Measurements from ENCODE around the gene TMEM253.

TMEM253 gene

DNA sequence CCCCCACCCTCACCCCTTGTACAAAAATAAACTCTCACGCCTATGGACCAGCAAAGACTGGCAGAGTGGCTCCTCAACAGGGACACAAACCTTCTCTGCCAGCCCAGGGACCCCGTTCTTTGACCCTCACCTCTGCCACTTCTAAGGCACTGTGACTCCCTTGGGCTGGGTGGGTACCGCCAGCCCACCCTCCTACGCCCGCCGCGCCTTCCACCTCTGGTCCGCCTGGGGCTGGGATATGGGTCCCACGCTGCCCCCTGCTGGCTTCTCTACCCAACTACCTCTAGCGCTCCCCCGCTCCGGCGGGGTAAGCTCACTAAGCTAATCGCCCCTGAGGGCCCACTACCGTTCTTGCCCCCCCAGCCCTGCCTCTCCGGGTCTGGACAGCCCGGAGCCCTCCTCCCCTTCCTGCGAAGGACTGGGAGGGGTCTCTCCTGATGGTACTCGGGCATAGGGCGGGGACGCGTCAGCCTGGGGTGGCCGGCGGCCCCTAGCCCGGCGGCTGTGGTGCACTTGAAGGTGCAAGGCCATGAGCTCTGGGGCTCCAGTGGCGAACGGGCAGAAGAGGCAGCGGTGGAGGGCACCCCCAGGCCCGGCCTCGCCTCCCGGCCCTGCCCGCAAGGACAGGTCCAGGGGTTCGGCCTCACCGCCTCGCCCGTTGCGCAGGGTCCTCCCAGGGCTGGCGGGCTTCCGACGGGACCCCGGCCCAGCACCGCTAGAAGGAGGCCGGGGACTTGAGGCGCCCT, 10.5 kb upstream of the TMEM253 start:
- no peak overlapping the region for H3K4me3 ChIP-seq (ENCODE audit: low read depth, low read length)
- ChIA-PET POLR2A (interaction anchor here (0.9 to 2.0 kb wide), 2 partner anchors 19 to 43 kb away, joined by 3 to 8 read pairs; no protein-coding TSS in a partner anchor), CTCF (interaction anchor here (0.8 to 12.7 kb wide), 12 partner anchors 9 to 117 kb away, joined by 3 to 163 read pairs (median 5); partner anchors contain the start of genes ARHGEF40, RNASE8 and TMEM253)
- DNase-seq (ENCODE audit: low read depth, low spot score) = no peak
- TF ChIP-seq, protein P1, sequence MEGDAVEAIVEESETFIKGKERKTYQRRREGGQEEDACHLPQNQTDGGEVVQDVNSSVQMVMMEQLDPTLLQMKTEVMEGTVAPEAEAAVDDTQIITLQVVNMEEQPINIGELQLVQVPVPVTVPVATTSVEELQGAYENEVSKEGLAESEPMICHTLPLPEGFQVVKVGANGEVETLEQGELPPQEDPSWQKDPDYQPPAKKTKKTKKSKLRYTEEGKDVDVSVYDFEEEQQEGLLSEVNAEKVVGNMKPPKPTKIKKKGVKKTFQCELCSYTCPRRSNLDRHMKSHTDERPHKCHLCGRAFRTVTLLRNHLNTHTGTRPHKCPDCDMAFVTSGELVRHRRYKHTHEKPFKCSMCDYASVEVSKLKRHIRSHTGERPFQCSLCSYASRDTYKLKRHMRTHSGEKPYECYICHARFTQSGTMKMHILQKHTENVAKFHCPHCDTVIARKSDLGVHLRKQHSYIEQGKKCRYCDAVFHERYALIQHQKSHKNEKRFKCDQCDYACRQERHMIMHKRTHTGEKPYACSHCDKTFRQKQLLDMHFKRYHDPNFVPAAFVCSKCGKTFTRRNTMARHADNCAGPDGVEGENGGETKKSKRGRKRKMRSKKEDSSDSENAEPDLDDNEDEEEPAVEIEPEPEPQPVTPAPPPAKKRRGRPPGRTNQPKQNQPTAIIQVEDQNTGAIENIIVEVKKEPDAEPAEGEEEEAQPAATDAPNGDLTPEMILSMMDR (IDR thresholded peaks at IDR 0.05; ENCODE audit: insufficient read depth, low read length, missing control alignments) = peak; percentile 46

DNA sequence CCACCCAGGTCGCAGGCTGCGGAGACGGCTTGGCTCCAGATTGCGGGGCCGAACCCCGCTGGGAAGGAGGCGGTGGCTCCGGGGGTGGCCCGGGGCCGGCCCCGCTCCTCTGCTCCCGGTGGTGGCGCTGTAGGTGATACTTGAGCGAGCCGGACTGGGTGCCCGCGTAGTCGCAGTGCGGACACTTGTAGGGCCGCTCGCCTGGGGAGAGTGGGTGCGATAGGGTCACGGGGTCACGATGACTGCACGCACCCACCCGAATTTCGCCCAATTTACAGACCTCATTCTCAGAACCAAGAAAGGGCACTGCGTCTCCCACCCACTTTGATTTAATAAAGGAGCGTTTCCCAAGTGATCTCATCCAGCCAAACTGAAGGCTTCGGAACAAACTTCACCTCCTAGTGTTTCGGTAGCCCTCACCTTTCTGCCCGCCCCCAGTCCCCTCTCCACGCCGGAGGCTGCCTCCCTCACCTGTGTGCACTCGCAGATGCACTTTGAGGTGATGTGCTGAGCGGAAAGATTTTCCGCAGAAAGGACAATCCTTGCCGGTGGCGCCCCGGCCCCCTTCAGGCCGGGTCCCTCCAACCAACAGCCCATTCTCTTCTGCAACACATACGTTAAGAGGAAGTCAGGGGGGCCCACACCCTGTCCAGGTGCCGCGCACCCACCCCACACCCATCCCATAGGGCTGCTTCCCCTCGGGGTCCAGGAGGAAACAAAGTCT, 9.8 kb upstream of the TMEM253 start:
- ChIA-PET POLR2A (interaction anchor here (0.9 to 3.4 kb wide), 3 partner anchors 19 to 44 kb away, joined by 3 to 25 read pairs (median 8); partner anchors contain the start of gene ARHGEF40), CTCF (interaction anchor here (0.8 to 12.7 kb wide), 24 partner anchors 10 to 119 kb away, joined by 3 to 325 read pairs (median 29); partner anchors contain the start of genes ARHGEF40, RNASE13, RNASE7 and TMEM253)
- TF ChIP-seq, protein P1 (IDR thresholded peaks at IDR 0.05; ENCODE audit: insufficient read depth, low read length, missing control alignments) = no peak
- DNase-seq (ENCODE audit: low read depth, low spot score) = no peak
- no peak overlapping the region for H3K4me3 ChIP-seq (ENCODE audit: low read depth, low read length)

DNA sequence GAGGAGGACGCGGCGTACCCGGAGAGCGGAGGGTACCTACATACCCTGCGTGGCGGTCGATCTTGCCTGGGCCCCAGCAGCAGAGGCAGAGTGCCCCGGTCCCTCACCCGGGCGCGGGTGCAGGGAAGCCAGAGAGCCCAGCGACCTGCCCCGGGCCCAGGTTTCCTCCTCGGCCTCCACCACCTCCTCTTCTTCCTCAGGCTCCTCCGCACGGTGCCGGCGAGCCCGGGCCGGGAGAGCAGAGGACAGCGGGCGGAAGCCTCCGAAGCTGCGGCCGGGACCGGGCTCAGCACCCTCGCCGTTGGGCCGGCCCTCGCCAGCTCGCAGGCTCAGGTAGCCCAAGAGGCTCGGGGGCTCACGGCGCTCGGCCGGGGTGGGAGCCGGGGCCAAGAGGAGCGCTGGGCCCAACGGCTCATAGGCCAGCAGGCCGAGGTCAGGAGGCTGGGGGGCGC, 9.0 kb upstream of the TMEM253 start:
- ChIA-PET POLR2A (interaction anchor here (0.8 to 3.4 kb wide), 3 partner anchors 13 to 77 kb away, joined by 3 to 25 read pairs (median 3); partner anchors contain the start of gene ARHGEF40), CTCF (interaction anchor here (0.8 to 7.8 kb wide), 31 partner anchors 11 to 120 kb away, joined by 3 to 325 read pairs (median 9); partner anchors contain the start of genes ARHGEF40, RNASE13, RNASE7 and SLC39A2)
- TF ChIP-seq, protein P1 (IDR thresholded peaks at IDR 0.05; ENCODE audit: insufficient read depth, low read length, missing control alignments) = no peak
- no peak overlapping the region for H3K4me3 ChIP-seq (ENCODE audit: low read depth, low read length)
- DNase-seq (ENCODE audit: low read depth, low spot score) = no peak

DNA sequence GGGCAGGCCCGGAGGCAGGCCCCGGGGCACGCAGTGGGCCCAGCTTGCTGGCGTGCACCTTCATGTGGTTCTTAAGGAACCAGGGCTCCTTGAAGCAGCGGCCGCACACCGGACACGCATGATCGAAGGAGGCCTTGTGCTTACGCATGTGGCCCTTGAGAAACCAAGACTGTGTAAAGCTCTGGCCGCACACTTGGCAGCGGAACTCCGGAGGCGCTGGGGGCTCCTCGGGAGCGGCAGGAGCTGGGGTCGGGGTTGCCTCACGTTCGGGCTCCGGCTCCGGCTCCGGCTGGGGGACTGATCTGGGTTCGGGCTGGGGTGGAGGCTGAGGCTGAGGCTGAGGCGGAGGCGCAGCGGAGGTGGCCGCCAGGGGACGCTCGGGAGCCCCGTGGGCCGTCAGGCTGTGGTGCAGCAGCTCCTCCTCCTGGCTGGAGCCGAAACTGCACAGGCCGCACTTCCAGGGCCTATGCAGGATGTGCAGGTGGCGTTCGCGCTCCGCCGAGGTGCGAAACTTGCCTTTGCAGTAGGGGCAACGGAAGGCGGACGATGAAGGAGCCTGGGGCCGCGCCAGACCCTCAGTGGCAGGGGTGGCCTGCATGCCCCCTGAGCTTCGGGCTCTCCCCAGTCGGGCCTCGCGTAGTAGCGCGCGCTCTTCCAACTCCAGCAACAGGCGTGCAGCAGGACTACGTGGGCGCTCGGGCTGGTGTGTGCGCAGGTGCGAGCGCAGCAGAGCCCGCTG, 8.4 kb upstream of the TMEM253 start:
- CTCF ChIA-PET = interaction anchor here (0.8 to 7.8 kb wide), 34 partner anchors 12 to 233 kb away, joined by 3 to 325 read pairs (median 9); partner anchors contain the start of genes ARHGEF40, RNASE13, RNASE7 and SLC39A2
- H3K4me3 ChIP-seq (ENCODE audit: low read depth, low read length) = no peak overlapping the region
- TF ChIP-seq, protein P1 (IDR thresholded peaks at IDR 0.05; ENCODE audit: insufficient read depth, low read length, missing control alignments) = peak; percentile 100
- DNase-seq (ENCODE audit: low read depth, low spot score) = no peak
- POLR2A ChIA-PET = interaction anchor here (0.8 to 3.4 kb wide), 3 partner anchors 12 to 78 kb away, joined by 3 to 25 read pairs (median 3); partner anchors contain the start of gene ARHGEF40

- no peak overlapping the region for H3K4me3 ChIP-seq (ENCODE audit: low read depth, low read length)
- no peak for DNase-seq (ENCODE audit: low read depth, low spot score)
- POLR2A ChIA-PET = interaction anchor here (0.6 to 3.4 kb wide), 3 partner anchors 11 to 409 kb away, joined by 3 to 25 read pairs (median 4); partner anchors contain the start of gene ARHGEF40
- CTCF ChIA-PET = interaction anchor here (0.9 to 7.8 kb wide), 30 partner anchors 12 to 234 kb away, joined by 3 to 325 read pairs (median 10); partner anchors contain the start of genes ARHGEF40, RNASE13, RNASE7 and SLC39A2
- TF ChIP-seq, protein P1 (IDR thresholded peaks at IDR 0.05; ENCODE audit: insufficient read depth, low read length, missing control alignments) = no peak
Observed at GRCh38 chr14:21093018-21093417, 7.8 kb upstream of the TMEM253 start.
